Measurements from ENCODE around the gene ZBTB32.

GRCh38 chr19:35661995-35662340 is 42.4 kb upstream of the ZBTB32 start:
- TF ChIP-seq EZH2 (IDR thresholded peaks at IDR 0.05), result no peak
- no peak for TF ChIP-seq POLR2AphosphoS5 (IDR thresholded peaks at IDR 0.05; ENCODE audit: borderline replicate concordance, low read depth, low read length)
